ENCODE measurements around the gene ZNF695.
"Not testable (repeated sequence)": the region's sequence is repeated elsewhere in the genome, so short reads cannot be mapped to it uniquely, and the experiment has no call there.

Gene ZNF695

DNA sequence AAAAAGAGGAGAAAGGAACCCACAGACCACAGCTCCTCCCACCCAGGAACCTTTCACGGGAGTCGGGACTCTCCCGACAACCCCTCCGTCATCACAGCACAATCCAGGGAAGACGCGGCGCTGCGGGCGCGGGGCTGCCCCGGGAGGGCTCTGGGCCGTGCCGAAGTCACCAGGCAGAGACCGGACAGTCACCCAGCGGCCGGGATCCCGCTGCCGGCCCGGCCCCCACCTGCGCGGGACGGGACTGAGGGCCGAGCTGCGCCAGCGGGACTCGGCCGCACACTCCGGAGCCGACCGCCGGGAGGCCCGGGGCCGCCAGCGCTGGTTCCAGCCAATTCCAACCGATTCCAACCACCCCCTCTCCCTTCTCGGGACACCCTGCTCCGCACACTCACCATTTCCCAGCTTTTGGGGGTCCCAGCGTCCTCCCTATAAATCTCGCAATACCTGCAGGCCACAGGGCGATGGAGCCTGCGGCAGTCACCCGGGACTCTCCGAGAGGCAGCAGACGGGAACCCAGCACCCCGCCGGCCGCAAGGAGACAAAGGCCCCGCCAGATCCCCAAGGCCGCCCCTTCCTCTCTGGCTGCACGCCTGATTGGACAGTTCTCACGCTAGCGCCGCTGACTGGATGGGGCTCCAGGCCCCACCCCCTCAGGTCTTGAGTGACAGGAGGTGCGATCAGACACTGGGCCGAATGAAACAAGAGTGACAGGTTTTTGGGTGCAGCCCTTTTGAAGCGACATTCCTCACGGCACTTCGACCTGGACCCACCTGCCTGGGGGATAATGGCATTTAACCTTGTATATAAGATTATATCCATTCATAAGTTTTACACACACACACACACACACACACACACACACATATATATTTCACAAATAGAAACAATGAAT lies at the start of gene ZNF695:
TSS of gene ZNF695 (minus strand) at position 547 of the 895 bp plus-strand sequence. CDS start at position 398, 149 bp downstream.
- DNase-seq (ENCODE audit: low spot score), result peak; percentile 96

DNA sequence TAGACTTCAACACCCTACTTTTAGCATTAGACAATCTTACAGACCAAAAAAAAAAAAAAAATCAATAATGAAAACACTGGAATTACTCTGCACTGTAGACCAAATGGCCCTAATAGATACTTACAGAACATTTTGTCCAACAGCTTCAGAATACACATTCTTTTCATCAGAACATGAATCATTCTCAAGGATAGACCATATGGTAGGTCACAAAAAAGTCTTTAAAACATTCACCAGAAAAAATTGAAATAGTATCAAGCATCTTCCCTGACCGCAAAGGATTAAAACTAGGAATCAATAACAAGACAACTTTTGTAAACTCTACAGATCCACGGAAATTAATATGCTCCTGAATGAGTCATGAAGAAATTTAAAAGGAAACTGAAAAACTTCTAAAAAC lies 48.2 kb upstream of the ZNF695 start:
- DNase-seq (ENCODE audit: low spot score), result no peak

DNA sequence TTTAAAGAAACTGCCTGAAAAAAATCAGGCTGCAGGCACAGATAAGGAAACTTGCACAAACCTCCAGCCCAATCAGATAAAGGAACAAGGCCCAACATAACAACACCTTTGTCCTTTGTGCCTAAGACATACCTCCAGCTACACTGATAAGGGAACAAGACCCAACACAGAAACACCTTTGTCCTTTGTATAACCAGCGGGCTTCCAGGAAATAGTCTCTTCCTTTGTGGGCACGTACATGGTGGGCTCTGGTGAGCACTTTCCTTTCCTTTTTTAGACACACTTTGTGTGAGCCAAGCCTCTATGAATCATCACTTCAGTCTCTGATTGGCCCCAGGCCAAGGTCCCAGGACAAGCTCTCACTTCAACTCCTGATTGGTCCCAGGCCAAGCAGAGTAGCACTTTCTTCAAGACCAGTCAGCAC lies 47.1 kb upstream of the ZNF695 start:
- DNase-seq (ENCODE audit: low spot score), result no peak

DNA sequence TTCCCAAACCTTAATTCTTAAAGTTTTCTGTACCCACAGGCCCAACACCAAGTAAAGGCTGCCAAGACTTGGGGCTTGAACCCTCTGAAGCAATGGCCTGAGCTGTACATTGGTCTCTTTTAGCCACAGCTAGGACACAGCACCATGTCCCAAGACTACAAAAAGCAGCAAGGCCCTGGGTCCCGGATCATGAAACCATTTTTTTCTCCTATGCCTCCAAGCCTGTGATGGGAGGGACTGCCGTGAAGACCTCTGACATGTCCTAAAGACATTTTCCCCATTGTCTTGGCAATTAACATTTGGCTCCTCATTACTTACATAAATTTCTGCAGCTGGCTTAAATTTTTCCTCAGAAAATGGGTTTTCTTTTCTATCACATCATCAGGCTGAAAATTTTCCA lies 39.8 kb upstream of the ZNF695 start:
- no peak for DNase-seq (ENCODE audit: low spot score)

DNA sequence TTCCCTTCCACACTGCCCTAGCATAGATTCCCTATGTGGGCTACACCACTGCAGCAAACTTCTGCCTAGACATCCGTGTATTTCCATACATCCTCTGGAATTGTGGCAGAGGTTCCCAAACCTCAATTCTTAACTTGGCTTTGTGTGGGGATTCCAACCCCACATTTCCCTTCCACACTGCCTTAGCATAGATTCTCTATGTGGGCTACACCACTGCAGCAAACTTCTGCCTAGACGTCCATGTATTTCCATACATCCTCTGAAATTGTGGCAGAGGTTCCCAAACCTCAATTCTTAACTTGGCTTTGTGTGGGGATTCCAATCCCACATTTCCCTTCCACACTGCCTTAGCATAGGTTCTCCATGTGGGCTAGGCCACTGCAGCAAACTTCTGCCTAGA lies 39.4 kb upstream of the ZNF695 start:
- DNase-seq (ENCODE audit: low spot score), result no peak

DNA sequence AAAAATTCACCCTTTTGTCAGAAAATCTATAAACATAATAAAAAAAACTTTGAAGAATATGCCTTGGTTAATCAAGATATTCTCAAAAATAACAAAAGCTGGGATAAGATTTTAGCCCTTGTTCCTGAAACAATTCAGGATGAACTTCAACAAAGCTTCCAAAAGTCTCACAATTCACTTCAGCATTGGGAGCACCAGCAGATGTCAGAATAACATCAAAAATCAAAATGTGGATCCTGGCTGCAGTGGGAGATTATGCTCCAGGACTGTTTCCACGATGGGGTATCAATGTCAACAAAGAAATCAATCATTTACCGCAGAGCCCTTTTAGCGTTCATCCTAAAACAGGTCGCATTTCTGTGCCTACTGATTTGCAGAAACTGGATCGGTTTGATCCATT lies 35.5 kb upstream of the ZNF695 start:
- no peak for DNase-seq (ENCODE audit: low spot score)

DNA sequence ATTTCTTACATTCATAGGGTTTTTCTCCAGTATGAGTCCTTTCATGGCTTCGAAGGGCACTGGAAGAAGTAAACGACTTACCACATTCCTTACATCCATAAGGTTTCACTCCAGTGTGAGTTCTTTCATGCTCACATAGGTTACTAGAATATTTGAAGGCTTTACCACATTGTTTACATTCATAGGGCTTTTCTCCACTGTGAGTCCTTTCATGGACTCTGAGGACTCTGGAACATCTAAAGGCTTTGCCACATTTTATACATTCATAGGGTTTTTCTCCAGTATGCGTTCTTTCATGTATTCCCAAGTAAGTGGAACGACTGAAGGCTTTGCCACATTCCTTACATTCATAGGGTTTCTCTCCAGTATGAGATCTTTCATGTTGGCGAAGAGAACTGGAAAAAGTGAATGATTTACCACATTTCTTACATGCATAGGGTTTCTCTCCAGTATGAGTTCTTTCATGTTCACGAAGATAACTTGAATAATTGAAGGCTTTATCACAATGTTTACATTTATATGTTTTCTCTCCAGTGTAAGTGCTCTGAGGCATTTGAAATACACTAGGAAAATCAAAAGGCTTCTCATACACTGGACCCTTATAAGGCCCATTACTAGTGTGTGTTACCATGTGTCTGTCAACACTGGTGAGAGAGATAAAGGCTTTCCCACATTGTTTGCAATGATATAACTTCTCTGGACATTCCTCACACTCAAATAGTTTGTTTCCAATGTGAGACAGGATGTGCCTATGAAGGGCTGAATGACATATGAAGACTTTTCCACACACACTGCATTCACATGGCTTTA lies 29.9 kb upstream of the ZNF695 start:
- no peak for DNase-seq (ENCODE audit: low spot score)

DNA sequence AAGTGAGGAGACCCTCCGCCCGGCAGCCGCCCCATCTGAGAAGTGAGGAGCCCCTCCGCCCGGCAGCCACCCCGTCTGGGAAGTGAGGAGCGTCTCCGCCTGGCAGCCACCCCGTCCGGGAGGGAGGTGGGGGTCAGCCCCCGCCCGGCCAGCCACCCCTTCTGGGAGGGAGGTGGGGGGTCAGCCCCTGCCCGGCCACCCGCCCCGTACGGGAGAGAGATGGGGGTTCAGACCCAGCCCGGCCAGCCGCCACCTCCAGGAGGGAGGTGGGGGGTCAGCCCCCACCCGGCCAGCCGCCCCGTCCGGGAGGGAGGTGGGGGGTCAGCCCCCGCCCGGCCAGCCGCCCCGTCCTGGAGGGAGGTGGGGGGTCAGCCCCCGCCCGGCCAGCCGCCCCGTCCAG lies 24.4 kb upstream of the ZNF695 start:
- not testable (repeated sequence) for DNase-seq (ENCODE audit: low spot score)

DNA sequence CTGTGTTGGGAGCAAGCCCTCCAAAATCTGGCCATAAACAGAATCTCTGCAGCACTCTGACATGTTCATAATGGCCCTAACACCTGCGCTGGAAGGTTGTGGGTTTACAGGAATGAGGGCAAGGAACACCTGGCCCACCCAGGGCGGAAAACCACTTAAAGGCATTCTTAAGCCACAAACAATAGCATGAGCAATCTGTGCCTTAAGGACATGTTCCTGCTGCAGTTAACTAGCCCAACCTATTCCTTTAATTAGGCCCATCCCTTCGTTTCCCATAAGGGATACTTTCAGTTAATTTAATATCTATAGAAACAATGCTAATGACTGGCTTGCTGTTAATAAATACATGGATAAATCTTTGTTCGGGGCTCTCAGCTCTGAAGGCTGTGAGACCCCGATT lies 16.8 kb upstream of the ZNF695 start:
- not testable (repeated sequence) for DNase-seq (ENCODE audit: low spot score)

DNA sequence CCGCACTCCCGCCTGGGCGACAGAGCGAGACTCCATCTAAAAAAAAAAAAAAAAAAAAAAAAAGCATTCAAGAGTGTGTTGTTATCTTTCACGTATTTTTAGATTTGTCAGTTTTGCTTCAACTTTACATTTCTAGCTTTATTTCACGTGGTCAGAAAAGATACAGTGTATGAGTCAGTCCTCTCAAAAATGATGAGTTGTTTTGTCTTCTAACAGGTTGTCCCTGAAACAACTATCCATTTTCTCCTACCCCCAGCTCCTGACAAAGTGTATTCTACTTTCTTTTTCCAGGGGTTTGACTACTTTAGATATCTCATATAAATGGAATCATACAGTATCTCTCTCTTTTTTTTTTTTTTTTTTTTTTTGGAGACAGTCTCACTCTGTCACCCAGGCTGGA lies 5.5 kb upstream of the ZNF695 start:
- no peak for DNase-seq (ENCODE audit: low spot score)

DNA sequence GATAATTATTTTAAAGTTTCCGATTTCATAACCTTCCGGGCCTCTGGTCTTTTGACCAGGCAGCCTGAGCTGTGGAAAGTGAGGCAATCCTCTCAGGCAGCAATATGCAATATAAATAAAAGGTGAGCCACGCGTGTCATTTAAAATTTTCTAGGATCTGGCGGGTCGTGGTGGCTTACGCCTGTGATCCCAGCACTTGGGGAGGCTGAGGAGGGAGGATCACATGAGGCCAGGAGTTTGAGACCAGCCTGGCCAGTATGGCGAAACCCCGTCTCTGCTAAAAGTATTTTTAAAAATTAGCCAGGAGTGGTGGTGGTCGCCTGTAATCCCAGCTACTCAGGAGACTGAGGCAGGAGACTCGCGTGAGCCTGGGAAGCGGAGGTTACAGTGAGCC lies 546 bp upstream of the ZNF695 start:
- no peak for DNase-seq (ENCODE audit: low spot score)

DNA sequence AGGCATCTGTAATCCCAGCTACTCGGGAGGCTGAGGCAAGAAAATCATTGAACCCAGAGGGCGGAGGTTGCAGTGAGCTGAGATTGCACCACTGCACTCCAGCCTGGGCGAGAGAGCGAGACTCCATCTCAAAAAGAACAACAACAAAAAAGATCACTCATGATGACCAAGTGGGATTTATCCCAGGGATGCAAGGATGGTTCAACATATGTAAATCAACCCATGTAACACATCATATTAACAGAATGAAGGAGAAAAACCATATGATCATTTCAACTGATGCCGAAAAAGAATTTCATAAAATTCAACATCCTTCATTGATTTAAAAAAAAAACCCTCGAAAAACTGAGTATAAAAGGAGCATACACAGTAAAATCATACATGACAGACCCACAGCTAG lies 3.8 kb downstream of the ZNF695 start:
- not testable (repeated sequence) for DNase-seq (ENCODE audit: low spot score)

DNA sequence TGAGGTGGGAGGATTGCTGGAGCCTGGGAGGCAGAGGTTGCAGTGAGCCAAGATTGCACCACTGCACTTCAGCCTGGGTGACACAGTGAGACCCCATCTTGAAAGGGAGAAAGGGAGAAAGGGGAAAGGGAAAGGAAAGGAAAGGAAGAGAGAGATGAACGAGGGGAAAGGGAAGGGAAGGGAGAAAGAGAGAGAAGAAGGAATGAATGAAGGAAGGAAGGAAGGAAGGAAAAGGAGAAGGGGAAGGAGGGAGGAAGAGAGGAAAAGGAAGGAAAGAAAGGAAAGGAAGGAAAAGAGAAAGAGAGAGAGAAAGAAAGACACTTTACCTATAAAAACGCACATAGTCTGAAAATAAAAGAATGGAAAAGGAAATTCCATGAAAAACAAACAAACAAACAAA lies 18.0 kb downstream of the ZNF695 start:
- DNase-seq (ENCODE audit: low spot score), result no peak

DNA sequence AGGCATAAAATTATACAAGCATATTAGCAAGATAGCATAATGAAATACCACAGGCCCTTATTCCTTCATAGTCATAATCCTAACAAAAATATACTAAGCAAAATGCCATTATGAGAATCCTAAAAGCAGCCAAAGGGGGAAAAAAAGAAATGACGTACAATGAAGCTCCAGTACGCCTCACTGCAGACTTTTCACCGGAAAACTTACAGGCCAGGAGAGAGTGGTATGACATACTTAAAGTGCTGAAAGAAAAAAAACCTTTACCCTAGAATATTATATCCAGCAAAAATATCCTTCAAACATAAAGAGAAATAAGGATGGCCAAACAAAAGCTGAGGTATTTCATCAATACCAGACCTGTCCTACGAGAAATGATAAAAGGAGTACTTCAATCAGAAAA lies 19.5 kb downstream of the ZNF695 start:
- DNase-seq (ENCODE audit: low spot score), result no peak

DNA sequence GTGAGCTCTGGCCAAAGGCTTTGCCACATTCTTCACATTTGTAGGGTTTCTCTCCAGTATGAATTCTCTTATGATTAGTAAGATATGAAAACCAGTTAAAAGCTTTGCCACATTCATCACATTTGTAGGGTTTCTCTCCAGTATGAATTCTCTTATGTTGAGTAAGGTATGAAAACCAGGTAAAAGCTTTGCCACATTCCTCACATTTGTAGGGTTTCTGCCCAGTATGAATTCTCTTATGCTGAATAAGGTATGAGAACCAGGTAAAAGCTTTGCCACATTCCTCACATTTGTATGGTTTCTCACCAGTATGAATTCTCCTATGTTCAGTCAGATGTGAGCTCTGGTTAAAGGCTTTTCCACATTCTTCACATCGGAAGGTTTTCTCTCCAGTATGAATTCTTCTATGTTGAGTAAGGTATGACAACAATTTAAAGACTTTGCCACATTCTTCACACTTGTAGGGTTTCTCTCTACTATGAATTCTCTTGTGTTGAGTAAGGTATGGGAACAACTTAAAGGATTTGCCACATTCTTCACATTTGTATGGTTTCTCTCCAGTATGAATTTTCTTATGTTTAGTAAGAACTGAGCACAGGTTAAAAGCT lies 20.7 kb downstream of the ZNF695 start:
- DNase-seq (ENCODE audit: low spot score), result no peak

DNA sequence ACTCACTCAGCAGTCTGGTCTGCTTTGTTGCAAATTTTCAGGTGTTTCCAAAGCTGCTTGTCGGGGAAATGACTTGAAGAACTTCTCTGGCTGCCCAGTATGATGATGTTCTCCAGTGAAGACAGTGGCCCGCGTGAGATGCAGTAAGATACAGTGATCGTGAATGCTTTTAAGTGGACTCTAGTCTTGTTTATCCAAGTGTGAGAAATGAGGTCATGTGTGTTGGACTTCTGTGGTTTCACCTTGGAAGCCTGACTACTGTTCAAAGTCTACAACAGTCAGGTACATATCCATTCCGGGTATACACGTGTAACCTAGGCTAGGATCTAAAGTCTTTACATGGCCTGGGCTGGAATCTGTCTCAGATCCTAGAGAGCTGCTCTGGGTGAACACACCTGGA lies 29.1 kb downstream of the ZNF695 start:
- no peak for DNase-seq (ENCODE audit: low spot score)

DNA sequence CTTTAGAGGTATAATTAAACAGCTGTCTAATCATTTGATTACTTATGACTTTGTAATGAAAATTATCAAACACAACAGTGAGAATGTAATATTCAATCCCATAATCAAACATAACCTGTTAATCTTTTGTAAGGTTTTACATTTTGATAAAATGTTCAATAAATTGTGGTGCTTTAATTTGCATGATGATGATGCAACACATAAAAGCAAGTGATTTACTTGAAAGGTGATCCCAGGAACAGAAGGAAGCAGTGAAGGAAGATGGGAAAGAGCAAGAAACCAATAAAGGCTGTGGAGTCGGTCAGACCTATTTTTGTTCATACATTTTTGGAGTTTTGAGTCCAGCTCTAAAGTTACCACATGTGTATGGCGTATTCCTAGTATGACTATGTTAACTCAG lies 29.6 kb downstream of the ZNF695 start:
- no peak for DNase-seq (ENCODE audit: low spot score)

DNA sequence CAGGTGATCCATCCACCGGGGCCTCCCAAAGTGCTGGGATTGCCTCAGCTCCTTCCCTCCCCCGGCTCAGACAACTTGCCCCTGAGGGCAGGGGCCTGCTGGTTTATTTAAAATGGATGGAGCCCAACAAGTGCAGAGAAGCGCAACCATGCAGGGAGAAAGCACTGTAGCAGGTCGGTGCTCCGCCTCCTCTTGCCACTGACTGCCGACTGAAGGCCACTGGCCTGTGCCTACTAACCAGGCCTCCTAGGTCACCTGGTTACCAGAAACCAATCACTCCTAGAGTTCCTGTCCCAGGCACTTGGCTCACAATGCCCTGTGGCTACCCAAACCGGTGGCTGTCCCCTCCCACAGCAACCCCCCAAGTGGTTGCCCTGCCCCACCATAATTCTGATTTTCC lies 35.9 kb downstream of the ZNF695 start:
- no peak for DNase-seq (ENCODE audit: low spot score)

DNA sequence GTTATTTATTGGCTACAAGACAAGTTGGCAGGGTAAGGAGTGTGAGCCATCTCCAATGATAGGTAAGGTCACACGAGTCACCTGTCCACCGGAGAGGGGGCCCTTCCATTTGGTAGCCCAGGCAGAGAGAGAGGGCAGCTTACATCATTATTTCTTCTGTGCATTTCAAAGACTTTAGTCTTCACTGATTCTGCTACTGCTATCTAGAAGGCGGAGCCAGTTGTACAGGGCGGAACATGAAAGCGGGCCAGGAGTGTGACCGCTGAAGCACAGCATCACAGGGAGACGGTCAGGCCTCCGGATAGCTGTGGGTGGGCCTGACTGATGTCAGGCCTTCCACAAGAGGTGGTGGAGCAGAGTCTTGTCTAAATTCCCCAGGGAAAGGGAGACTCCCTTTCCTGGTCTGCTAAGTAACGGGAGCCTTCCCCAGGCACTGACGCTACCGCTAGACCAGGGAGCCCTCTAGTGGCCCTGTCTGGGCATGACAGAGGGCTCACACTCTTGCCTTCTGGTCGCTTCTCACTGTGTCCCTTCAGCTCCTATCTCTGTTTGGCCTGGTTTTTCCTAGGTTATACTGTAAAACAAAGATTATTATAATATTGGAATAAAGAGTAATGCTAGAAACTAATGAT lies 36.7 kb downstream of the ZNF695 start:
- DNase-seq (ENCODE audit: low spot score), result no peak

DNA sequence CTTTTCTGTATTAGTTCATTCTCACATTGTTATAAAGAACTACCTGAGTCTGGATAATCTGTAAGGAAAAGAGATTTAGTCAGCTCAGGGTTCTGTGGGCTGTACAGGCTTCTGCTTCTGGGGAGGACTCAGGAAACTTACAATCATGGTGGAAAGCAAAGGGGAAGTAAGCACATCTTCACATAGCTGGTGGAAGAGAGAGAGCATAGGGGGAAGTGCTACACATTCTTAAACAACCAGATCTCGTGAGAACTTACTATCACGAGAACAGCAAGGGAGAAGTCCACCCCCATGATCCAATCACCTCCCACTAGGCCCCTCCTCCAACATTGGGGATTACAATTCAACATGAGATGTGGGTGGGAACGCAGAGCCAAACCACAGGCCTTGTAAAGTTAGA lies 38.2 kb downstream of the ZNF695 start:
- no peak for DNase-seq (ENCODE audit: low spot score)

DNA sequence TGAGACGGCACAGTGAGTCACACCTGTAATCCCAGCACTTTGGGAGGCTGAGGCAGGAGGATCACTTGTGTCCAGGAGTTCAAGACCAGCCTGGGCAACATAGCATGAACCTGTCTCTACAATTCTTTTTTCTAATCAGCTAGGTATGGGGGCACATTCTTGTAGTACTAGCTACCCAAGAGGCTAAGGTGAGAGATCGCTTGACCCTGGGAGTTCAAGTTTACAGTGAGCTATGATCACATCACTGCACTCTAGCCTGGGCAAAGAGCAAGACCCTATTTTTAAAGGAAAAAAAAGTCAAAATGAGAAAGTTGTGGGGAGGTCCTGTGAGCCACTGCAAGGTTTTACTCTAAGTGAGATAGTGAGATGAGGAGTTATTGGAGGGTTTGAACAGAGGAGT lies 41.4 kb downstream of the ZNF695 start:
- DNase-seq (ENCODE audit: low spot score), result no peak

DNA sequence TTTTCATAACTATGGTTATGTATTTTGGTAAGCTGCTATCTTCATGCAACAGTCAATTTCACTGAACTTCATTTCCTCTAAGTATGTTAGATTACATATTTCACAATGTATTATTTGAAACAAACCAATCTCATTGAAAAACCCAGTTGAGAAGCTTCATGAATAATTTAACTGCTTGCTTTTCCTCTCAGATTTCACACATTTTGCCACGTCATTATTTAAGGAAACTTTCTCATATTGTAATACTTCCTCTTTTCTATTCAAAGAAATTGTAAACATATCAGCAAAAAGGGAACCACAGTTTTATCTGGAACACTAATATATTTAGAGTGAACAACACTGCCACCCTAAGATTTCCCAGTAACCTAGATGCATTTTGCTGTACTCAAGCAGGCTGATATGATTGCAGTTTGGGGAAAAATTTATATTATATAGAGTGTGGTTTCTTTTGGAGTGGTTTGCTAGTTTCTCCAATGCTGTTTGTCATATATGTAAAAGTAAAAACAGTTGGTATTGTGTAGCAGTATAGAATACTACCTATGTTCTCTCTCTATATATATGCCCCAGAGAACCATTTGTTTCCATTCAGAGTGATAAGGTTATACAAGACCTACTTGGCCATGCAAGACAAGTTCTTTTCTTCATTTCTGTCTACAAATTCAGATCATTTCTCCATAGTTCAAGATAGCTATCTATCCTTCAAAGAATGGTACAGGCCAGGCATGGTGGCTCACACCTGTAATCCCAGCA lies 47.7 kb downstream of the ZNF695 start:
- no peak for DNase-seq (ENCODE audit: low spot score)
